H9 (cell line): Measurements from ENCODE around the gene RBM5. TPM values are rescaled to one million over a fixed set of nuclear protein-coding genes. Genes with fewer than 3 reads are reported as not detected.

Source experiments
- DNase-seq: peaks from one replicate; pipeline ENCODE4 v3.0.0-alpha.2; 2017
- H2AFZ ChIP-seq: one replicate; pipeline ENCODE4 v1.6.1; 2013; ENCODE audit warnings: mild to moderate bottlenecking, low read length, control low read depth, moderate library complexity
- H2AK5ac ChIP-seq: 2 replicates; pipeline ENCODE4 v1.6.1; 2013; ENCODE audit warnings: low read length, control low read depth, mixed read lengths; ENCODE audit not compliant: insufficient read length
- H2BK120ac ChIP-seq: one replicate; pipeline ENCODE4 v1.6.1; 2013; ENCODE audit warnings: low read depth, mild to moderate bottlenecking, low read length, control low read depth, inconsistent platforms; ENCODE audit not compliant: poor library complexity, severe bottlenecking
- H2BK12ac ChIP-seq: 2 replicates; pipeline ENCODE4 v1.6.1; 2013; ENCODE audit warnings: low read length, control low read depth, mixed read lengths, low read depth; ENCODE audit not compliant: insufficient read length
- H2BK15ac ChIP-seq: 2 replicates; pipeline ENCODE4 v1.6.1; 2013; ENCODE audit warnings: low read depth, low read length, control low read depth
- H2BK20ac ChIP-seq: one replicate; pipeline ENCODE4 v1.6.1; 2013; ENCODE audit warnings: low read depth, mild to moderate bottlenecking, low read length, control low read depth, inconsistent platforms; ENCODE audit not compliant: poor library complexity, severe bottlenecking
- H2BK5ac ChIP-seq: 2 replicates; pipeline ENCODE4 v1.6.1; 2013; ENCODE audit warnings: low read length, control low read depth, mixed read lengths; ENCODE audit not compliant: insufficient read length
- H3K14ac ChIP-seq: 2 replicates; pipeline ENCODE4 v1.6.1; 2013; ENCODE audit warnings: low read length, control low read depth; ENCODE audit not compliant: insufficient read depth
- H3K18ac ChIP-seq: 2 replicates; pipeline ENCODE4 v1.6.1; 2013; ENCODE audit warnings: low read depth, mild to moderate bottlenecking, mixed read lengths, low read length, control low read depth; ENCODE audit not compliant: insufficient read length
- H3K23ac ChIP-seq: 2 replicates; pipeline ENCODE4 v1.6.1; 2013; ENCODE audit warnings: low read length, control low read depth, mixed read lengths, low read depth; ENCODE audit not compliant: insufficient read length
- H3K23me2 ChIP-seq: 2 replicates; pipeline ENCODE4 v1.6.1; 2013; ENCODE audit warnings: low read depth, mild to moderate bottlenecking, mixed read lengths, low read length, control low read depth; ENCODE audit not compliant: insufficient read length, poor library complexity, severe bottlenecking
- H3K27ac ChIP-seq: 2 replicates; pipeline ENCODE4 v1.5.1; 2013; ENCODE audit warnings: low read length, control low read depth, mixed read lengths, low read depth; ENCODE audit not compliant: insufficient read length
- H3K27me3 ChIP-seq: 2 replicates; pipeline ENCODE4 v1.6.1; 2013; ENCODE audit warnings: low read length, control low read depth, inconsistent platforms; ENCODE audit not compliant: insufficient read depth
- H3K4ac ChIP-seq: 2 replicates; pipeline ENCODE4 v1.6.1; 2013; ENCODE audit warnings: low read depth, mild to moderate bottlenecking, control low read depth, inconsistent platforms, low read length, moderate library complexity
- H3K4me1 ChIP-seq: 2 replicates; pipeline ENCODE4 v1.6.1; 2013; ENCODE audit warnings: low read length, control low read depth, inconsistent platforms; ENCODE audit not compliant: insufficient read depth
- H3K4me2 ChIP-seq: 2 replicates; pipeline ENCODE4 v1.6.1; 2013; ENCODE audit warnings: low read length, control low read depth, mixed read lengths; ENCODE audit not compliant: insufficient read length, insufficient read depth
- H3K56ac ChIP-seq: 2 replicates; pipeline ENCODE4 v1.6.1; 2013; ENCODE audit warnings: low read depth, mild to moderate bottlenecking, mixed read lengths, low read length, control low read depth; ENCODE audit not compliant: insufficient read length
- H3K79me1 ChIP-seq: 2 replicates; pipeline ENCODE4 v1.6.1; 2013; ENCODE audit warnings: low read depth, mild to moderate bottlenecking, moderate library complexity, low read length, control low read depth, inconsistent platforms; ENCODE audit not compliant: insufficient read depth, poor library complexity, severe bottlenecking
- H3K79me2 ChIP-seq: 2 replicates; pipeline ENCODE4 v1.6.1; 2013; ENCODE audit warnings: low read length, control low read depth, inconsistent platforms; ENCODE audit not compliant: insufficient read depth
- H3K9ac ChIP-seq: 2 replicates; pipeline ENCODE4 v1.6.1; 2013; ENCODE audit warnings: low read length, control low read depth, mixed read lengths; ENCODE audit not compliant: insufficient read length; ENCODE audit errors: extremely low read depth
- H3K9me3 ChIP-seq: one replicate; pipeline ENCODE4 v1.6.1; 2013; ENCODE audit warnings: low read depth, low read length, inconsistent platforms; ENCODE audit not compliant: control insufficient read depth
- H3T11ph ChIP-seq: one replicate; pipeline ENCODE4 v1.6.1; 2013; ENCODE audit warnings: mild to moderate bottlenecking, low read length, control low read depth, inconsistent platforms
- H4K20me1 ChIP-seq: one replicate; pipeline ENCODE4 v1.6.1; 2013; ENCODE audit not compliant: control insufficient read depth, insufficient read length, insufficient read depth
- H4K5ac ChIP-seq: 2 replicates; pipeline ENCODE4 v1.6.1; 2013; ENCODE audit warnings: low read depth, mild to moderate bottlenecking, mixed read lengths, low read length, control low read depth; ENCODE audit not compliant: insufficient read length
- H4K8ac ChIP-seq: replicated peaks from 2 replicates; pipeline ENCODE4 v1.6.1; 2013; ENCODE audit warnings: low read length, control low read depth, mixed read lengths, low read depth; ENCODE audit not compliant: insufficient read length
- H4K91ac ChIP-seq: 2 replicates; pipeline ENCODE4 v1.6.1; 2013; ENCODE audit warnings: low read depth, mild to moderate bottlenecking, moderate library complexity, mixed read lengths, low read length, control low read depth; ENCODE audit not compliant: insufficient read length
- H3K27ac Mint-ChIP-seq, 3 experiments: 2 replicates in 2 of 3; 3 replicates in 1 of 3; pipeline ENCODE4 v1.8.0; 2020 to 2021; ENCODE audit warnings: mixed read lengths in 3 of 3, mild to moderate bottlenecking in 1 of 3, moderate library complexity in 1 of 3
- H3K27me3 Mint-ChIP-seq: 2 replicates; pipeline ENCODE4 v1.8.0; 2021; ENCODE audit warnings: low read depth, mild to moderate bottlenecking, moderate library complexity, mixed read lengths
- H3K36me3 Mint-ChIP-seq, 3 experiments: 2 replicates in 2 of 3; 3 replicates in 1 of 3; pipeline ENCODE4 v1.8.0; 2020 to 2021; ENCODE audit warnings: low read depth in 3 of 3, mixed read lengths in 3 of 3; ENCODE audit not compliant: insufficient read depth in 1 of 3
- H3K4me1 Mint-ChIP-seq, 2 experiments: 2 replicates each; pipeline ENCODE4 v1.8.0; 2020; ENCODE audit warnings: mixed read lengths in 2 of 2
- H3K4me3 Mint-ChIP-seq, 2 experiments: 2 replicates in 1 of 2; 3 replicates in 1 of 2; pipeline ENCODE4 v1.8.0; 2020 to 2021; ENCODE audit warnings: mild to moderate bottlenecking in 2 of 2, mixed read lengths in 2 of 2, moderate library complexity in 1 of 2
- H3K9me3 Mint-ChIP-seq, 2 experiments: 2 replicates in 1 of 2; 3 replicates in 1 of 2; pipeline ENCODE4 v1.8.0; 2020; ENCODE audit warnings: mild to moderate bottlenecking in 2 of 2, mixed read lengths in 2 of 2, moderate library complexity in 1 of 2
- CTCF ChIP-seq: fragments of 200-600 bp; sonication (generic); conservative IDR thresholded peaks from 3 replicates; pipeline ENCODE4 v1.8.0; 2021; ENCODE audit warnings: antibody characterized with exemption, mild to moderate bottlenecking
- WGBS: extraction: QIAGEN DNeasy Blood & Tissue Kit; methylation state at CpG from one replicate; pipeline ENCODE4 v1.1.7; 2013; ENCODE audit warnings: missing lambda C conversion rate, low lambda C conversion rate, mixed read lengths; ENCODE audit not compliant: insufficient read length; ENCODE audit errors: extremely low coverage; 5-methylcytosine and 5-hydroxymethylcytosine counted together
- total RNA-seq: library from RNA; stranded (reverse); gene quantifications from 2 replicates; pipeline ENCODE4 v1.2.1, GENCODE V29; 2021

The RBM5 gene
- total RNA-seq, 1 experiment from 2014 or later, result 123 TPM

- Histone ChIP-seq H2AFZ (no peak overlapping the region), H2BK120ac (no peak overlapping the region), H4K20me1 (no peaks in the 10 kb centered on the region), H3K14ac (0 out of 2 replicates have a peak overlapping the region, but pooled peaks have one; percentile 22), H3K23ac (no peak overlapping the region), H2AK5ac (no peak overlapping the region), H3K9ac (no peak overlapping the region), H2BK20ac (no peak overlapping the region), H3K56ac (no peak overlapping the region), H3T11ph (no peak overlapping the region), H3K23me2 (no peaks in the 10 kb centered on the region), H2BK12ac (no peak overlapping the region), H3K79me2 (no peaks in the 10 kb centered on the region), H4K5ac (no peak overlapping the region), H3K4me1 (peaks cover 4% of the 10 kb centered on the region; the same call in 1 of the 2 replicates), H2BK5ac (no peak overlapping the region), H3K27ac (no peak overlapping the region), H3K79me1 (no peaks in the 10 kb centered on the region), H4K91ac (no peak overlapping the region), H2BK15ac (no peak overlapping the region), H3K27me3 (no peaks in the 10 kb centered on the region), H3K4ac (no peak overlapping the region), H4K8ac (no peak overlapping the region), H3K9me3 (no peaks in the 10 kb centered on the region), H3K18ac (no peak overlapping the region), H3K4me2 (no peak overlapping the region)
- no peak for DNase-seq
- no CpG with 5 or more reads among the region's 15 CpGs for WGBS
- peak overlapping the region in 1 of 3 experiments; percentile 61; a peak in 2 of 7 replicates for H3K27ac Mint-ChIP-seq
- TF ChIP-seq CTCF, result no peak
- no peaks in the 10 kb centered on the region for H3K9me3 Mint-ChIP-seq
- peaks cover 6 to 11% (median 8%) of the 10 kb centered on the region in 3 experiments for H3K36me3 Mint-ChIP-seq
- peaks cover 27 to 41% of the 10 kb centered on the region in 2 experiments for H3K4me1 Mint-ChIP-seq
- H3K4me3 Mint-ChIP-seq, result peak overlapping the region in 1 of 2 experiments; percentile 55; a peak in 1 of 5 replicates
- H3K27me3 Mint-ChIP-seq, result peaks cover 4% of the 10 kb centered on the region; the same call in 1 of the 2 replicates
These were observed 35.5 kb downstream of the RBM5 start for GRCh38 chr3:50124052-50124799.
